NB4 (cell line): ENCODE data around the gene KHNYN.

Source experiments
- CTCF ChIP-seq: IDR thresholded peaks from one replicate; pipeline ENCODE4 v1.5.1; 2012; ENCODE audit warnings: low read depth, low read length
- MAX ChIP-seq: IDR thresholded peaks from 2 replicates; pipeline ENCODE4 v1.6.1; 2011; ENCODE audit warnings: low read depth, low read length
- POLR2A ChIP-seq: IDR thresholded peaks from 2 replicates; pipeline ENCODE4 v1.6.1; 2011; ENCODE audit warnings: mild to moderate bottlenecking; ENCODE audit not compliant: insufficient read length; ENCODE audit errors: extremely low read depth

- TF ChIP-seq CTCF = no peak
- no peak for TF ChIP-seq POLR2A
- no peak for TF ChIP-seq MAX
These were observed 48.2 kb upstream of the KHNYN start for GRCh38 chr14:24381363-24382063.
